GM21515 (cell line): ENCODE results near the gene CLEC3B.
"Not testable (repeated sequence)": the region's sequence is repeated elsewhere in the genome, so short reads cannot be mapped to it uniquely, and the experiment has no call there.

Source experiments
- ATAC-seq: cut with Tn5 transposase; IDR thresholded peaks from one replicate; pipeline ENCODE4 v1.9.1; 2021; ENCODE audit not compliant: unreplicated experiment

The CLEC3B gene, protein sequence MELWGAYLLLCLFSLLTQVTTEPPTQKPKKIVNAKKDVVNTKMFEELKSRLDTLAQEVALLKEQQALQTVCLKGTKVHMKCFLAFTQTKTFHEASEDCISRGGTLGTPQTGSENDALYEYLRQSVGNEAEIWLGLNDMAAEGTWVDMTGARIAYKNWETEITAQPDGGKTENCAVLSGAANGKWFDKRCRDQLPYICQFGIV

GRCh38 chr3:45026038-45026437, at the start of gene CLEC3B:
Gene CLEC3B (plus strand): TSS chr3:45026303. CDS start chr3:45026363, 60 bp downstream.
- ATAC-seq, result no peak

DNA sequence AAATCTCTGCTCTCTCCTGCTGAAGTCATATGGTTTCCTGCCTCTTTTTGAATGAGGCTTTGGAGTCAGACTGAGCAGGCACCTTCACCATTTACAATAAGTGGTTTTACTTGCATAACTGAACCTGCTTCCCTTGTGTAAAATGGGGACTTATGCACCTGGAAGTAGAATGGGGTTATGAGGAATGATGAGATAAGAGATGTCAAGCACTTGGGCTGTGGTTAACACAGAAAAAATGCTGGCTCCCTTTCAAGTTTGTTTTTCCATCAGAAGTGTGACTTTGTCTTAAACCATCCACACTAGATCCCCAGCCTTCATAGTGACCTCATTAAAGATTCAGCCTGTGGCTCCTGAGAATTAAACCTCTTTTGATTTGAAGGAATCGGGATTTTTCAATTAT, 44.9 kb upstream of the CLEC3B start:
- no peak for ATAC-seq

DNA sequence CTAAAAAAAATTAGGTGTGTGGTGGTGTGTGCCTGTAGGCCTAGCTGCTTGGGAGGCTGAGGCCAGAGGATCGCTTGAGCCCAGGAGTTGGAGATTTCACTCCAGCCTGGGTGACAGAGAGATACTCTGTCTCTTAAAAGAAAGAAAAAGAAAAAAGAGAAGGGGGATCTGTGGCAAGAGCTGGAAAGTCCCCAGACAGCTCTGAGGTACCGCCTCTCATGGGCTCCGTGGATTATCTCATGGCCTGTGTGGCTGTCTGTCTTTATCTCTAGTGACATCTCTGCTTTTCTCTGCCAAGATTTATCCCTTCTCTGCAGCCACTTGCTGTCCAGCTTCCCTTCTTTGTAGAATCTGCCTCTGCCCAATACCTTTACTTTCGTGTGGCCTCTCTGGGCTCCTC, 44.4 kb upstream of the CLEC3B start:
- no peak for ATAC-seq

DNA sequence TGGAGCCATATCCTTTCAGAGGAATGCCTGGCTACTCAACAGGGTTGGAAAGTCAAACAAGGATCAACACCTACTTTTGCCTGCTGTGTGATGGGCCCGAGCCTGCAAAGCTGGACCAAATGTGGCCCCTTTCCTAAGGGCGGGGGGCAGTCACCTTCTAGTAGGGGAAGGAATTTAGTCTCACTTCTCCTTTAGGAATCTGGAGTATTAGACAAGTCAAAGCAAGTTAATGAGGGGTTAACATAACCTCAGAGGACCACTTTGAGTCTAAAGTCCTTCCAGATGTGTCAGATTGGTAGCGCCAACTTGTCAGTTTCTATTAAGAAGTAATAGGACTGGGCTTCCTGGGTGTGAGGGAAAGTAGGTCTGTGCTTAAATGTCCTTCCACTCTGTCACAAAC, 43.3 kb upstream of the CLEC3B start:
- no peak for ATAC-seq

DNA sequence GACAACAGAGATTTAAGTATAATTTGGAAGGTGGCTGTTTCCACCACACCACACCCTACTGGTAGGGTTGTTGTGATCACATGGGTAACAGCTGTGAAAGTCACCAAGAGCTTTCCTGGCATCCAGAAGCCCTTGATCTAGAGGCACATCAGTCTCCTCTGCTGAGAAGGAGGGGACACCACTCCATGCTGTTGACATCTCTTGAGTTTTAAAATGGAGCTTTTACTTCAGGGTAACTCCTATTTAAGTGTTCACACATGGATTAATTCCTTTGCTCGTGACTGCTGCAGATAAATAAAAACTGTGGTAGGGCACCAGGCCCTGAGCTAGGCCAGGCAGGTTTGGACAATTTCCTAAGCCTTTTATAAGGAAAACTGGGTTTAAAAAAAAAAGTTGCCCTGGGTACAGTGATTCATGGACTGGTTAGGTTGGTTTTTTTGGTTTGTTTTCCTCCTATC, 42.6 kb upstream of the CLEC3B start:
- no peak for ATAC-seq

- ATAC-seq, result no peak
These were observed 41.8 kb upstream of the CLEC3B start for GRCh38 chr3:44984335-44984734.

- not testable (repeated sequence) for ATAC-seq
These were observed 39.8 kb upstream of the CLEC3B start for GRCh38 chr3:44986330-44986729.

GRCh38 chr3:44987332-44987731, 38.8 kb upstream of the CLEC3B start:
- ATAC-seq, result no peak

- no peak for ATAC-seq
These were observed 38.0 kb upstream of the CLEC3B start for GRCh38 chr3:44988073-44988472.

- no peak for ATAC-seq
These were observed 37.0 kb upstream of the CLEC3B start for GRCh38 chr3:44989141-44989540.

GRCh38 chr3:44989636-44990373, 36.3 kb upstream of the CLEC3B start:
- no peak for ATAC-seq

DNA sequence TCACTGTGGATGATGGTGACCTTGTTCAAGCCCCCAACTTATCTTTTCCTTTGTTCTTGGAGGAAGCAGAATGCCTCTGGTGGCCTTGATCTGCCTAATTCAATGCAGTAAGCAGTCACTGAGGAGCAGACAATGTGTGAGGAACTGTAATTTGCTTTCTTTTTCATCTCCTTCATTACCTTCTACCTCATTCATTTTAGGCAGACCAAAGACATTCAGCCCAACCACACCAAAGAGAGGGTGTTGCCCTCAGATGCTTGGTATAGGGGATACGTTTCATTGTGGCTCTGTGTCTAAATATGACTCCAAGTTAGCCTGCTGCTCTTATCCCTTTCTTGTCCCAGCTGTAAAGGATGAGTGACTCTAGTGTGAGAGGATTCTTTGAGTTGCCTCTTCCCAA, 34.8 kb upstream of the CLEC3B start:
- ATAC-seq, result no peak

- no peak for ATAC-seq
These were observed 33.3 kb upstream of the CLEC3B start for GRCh38 chr3:44992555-44993470.

GRCh38 chr3:44993471-44994205, 32.5 kb upstream of the CLEC3B start:
- no peak for ATAC-seq

GRCh38 chr3:44995142-44995770, 30.8 kb upstream of the CLEC3B start:
- ATAC-seq, result no peak

DNA sequence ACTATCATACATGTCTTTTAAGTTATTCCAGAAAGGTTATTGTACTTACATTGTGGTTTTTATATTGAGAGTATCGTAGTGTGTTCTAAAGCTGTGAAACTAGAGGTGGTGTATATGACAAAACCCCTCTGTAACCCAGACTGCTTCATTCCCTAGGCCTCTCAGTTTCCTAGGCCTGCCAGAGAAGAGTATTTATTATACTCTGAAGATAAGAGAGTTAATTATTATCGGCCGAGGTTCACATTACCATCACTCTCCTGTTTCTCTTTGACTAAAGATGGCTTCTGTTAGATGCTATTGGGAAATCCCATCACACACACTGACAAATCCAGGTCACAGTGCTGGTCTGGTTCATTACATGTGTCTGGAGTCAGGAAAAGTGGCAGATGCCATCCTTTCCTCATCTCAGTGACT, 29.5 kb upstream of the CLEC3B start:
- ATAC-seq, result no peak

DNA sequence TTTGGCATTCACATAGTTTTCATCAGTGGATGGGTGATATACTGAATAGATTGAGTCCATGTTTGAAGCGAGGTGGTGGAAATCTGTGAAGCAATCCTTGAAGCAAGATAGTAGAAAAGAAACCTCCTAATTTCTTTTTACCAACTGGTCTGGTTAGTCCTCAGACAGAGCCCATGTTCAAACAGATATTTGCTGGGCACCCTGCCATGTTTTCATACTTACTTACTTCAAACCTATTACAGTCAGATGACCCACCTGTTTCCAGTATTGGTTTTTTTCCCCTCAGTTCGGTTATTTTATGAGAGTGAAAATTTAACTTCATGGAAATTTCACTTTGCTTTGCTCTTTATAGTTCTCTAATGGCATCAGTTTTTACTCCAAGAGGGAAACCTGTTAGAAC, 26.3 kb upstream of the CLEC3B start:
- no peak for ATAC-seq

- ATAC-seq, result no peak
These were observed 25.3 kb upstream of the CLEC3B start for GRCh38 chr3:45000823-45001222.

- no peak for ATAC-seq
These were observed 24.4 kb upstream of the CLEC3B start for GRCh38 chr3:45001738-45002137.

GRCh38 chr3:45002139-45002660, 23.9 kb upstream of the CLEC3B start:
- ATAC-seq, result no peak
